ENCODE results near the gene CTPS1.

- TF ChIP-seq EZH2 (IDR thresholded peaks at IDR 0.05; ENCODE audit: low read length): no peak
- no peak for TF ChIP-seq CTCF (optimal IDR thresholded peaks at IDR 0.05 in 1 of 3, IDR thresholded peaks at IDR 0.05 in 1 of 3, conservative IDR thresholded peaks at IDR 0.05 in 1 of 3; ENCODE audit: extremely low read depth in 1 of 3, insufficient read depth in 2 of 3, low read length in 3 of 3)
Observed at GRCh38 chr1:41044187-41044586, 64.7 kb downstream of the CTPS1 start.

All from keratinocyte (primary cell).